Activated T-helper 1 cell treated with anti-CD3 and anti-CD28 coated beads, Interleukin-2, amount 50 U/mL, for 16 hours (primary cell): ENCODE data around the gene TNS1.

ENCODE experiments used
- DNase-seq, 2 donors: peaks; one replicate each; pipeline ENCODE4 v3.0.0-alpha.2; 2020; ENCODE audit warnings: low read depth in 1 of 2, low spot score in 1 of 2

Gene TNS1

GRCh38 chr2:217930761-217931563 lies 71.8 kb downstream of the TNS1 start:
- no peak for DNase-seq

- no peak for DNase-seq
Observed at GRCh38 chr2:217929757-217930707, 72.8 kb downstream of the TNS1 start.

GRCh38 chr2:217929272-217929671 lies 73.5 kb downstream of the TNS1 start:
- DNase-seq: no peak

- no peak for DNase-seq
Observed at GRCh38 chr2:217928324-217929181, 74.2 kb downstream of the TNS1 start.

- no peak for DNase-seq
Observed at GRCh38 chr2:217927601-217928323, 75.0 kb downstream of the TNS1 start.

GRCh38 chr2:217926801-217927200 lies 76.0 kb downstream of the TNS1 start:
- DNase-seq: no peak

GRCh38 chr2:217924346-217924901 lies 78.4 kb downstream of the TNS1 start:
- DNase-seq: no peak

- no peak for DNase-seq
Observed at GRCh38 chr2:217923007-217923686, 79.6 kb downstream of the TNS1 start.

GRCh38 chr2:217922101-217923006 lies 80.4 kb downstream of the TNS1 start:
- no peak for DNase-seq

GRCh38 chr2:217920879-217921603 lies 81.8 kb downstream of the TNS1 start:
- DNase-seq: no peak

- DNase-seq: no peak
Observed at GRCh38 chr2:217919781-217920351, 82.9 kb downstream of the TNS1 start.

GRCh38 chr2:217919204-217919603 lies 83.6 kb downstream of the TNS1 start:
- DNase-seq: no peak

GRCh38 chr2:217918308-217919024 lies 84.3 kb downstream of the TNS1 start:
- no peak for DNase-seq

GRCh38 chr2:217916504-217917254 lies 86.1 kb downstream of the TNS1 start:
- DNase-seq: no peak

- no peak for DNase-seq
Observed at GRCh38 chr2:217915706-217916105, 87.1 kb downstream of the TNS1 start.

- DNase-seq: no peak
Observed at GRCh38 chr2:217914878-217915277, 87.9 kb downstream of the TNS1 start.
